ENCODE results near the gene OXER1. TPM values are rescaled to one million over a fixed set of nuclear protein-coding genes. Genes with fewer than 3 reads are reported as not detected.

OXER1 gene
- polyA plus RNA-seq, 4 donors: 6.4 to 40.3 (median 12.6) TPM

DNA sequence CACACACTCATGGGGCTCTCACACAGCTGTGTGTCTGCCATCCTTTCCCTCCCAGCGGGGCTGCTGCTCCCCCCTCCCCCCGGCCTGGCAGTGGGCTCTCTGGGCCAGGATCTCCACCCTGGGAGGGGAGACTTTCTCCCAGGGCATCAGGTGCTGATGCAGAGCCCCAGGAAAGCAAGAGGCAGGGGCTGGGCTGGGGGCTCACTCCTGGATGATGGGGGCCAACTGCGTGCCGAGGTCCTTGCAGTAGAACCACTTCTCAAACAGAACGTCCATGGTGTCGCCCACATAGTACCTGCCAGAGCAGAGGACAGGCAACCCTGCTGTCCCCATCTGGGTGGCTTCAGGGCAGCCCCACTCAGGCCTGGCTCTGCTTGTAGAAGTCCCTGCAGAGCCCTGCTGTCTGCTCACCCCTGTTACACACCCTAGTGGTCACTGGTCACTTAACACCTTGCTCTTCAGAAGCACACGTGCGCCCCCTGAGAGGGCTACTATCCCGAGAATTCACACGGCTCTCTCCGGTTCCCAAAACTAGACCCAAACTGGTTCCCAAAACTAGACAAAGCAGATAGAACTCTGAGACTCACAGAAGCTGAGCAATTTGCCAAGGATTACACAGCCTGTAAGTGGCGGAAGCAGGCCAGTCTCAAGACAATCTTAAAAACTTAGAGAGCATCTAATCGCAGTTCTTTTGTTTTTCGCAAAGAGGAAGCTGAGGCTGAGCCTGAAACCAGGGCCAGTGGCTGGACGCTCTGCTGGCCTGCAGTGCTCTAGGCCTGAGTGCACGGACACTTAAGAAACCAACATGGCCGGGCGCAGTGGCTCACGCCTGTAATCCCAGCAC lies 6.6 kb upstream of the OXER1 start:
- H3K4me1 ChIP-seq (ENCODE audit: control insufficient read depth in 3 of 3, insufficient read depth in 2 of 3, low read depth in 1 of 3, low read length in 2 of 3): no peaks in the 10 kb centered on the region
- DNase-seq: peak in 1 of 2 donors; percentile 20
- no peaks in the 10 kb centered on the region for H3K27me3 ChIP-seq (ENCODE audit: control insufficient read depth in 3 of 3, insufficient read depth in 3 of 3, low read length in 3 of 3)
- FAIRE-seq: no peak
- H3K27ac ChIP-seq (ENCODE audit: low read depth in 1 of 3, low read length in 2 of 3): no peak overlapping the region
- no peaks in the 10 kb centered on the region for H3K9me3 ChIP-seq (ENCODE audit: control insufficient read depth in 2 of 2, insufficient read depth in 1 of 2, low read depth in 1 of 2, low read length in 1 of 2)
- peaks cover 0 to 43% (median 2%) of the 10 kb centered on the region in 3 donors for H3K36me3 ChIP-seq (ENCODE audit: control insufficient read depth in 3 of 3, insufficient read depth in 2 of 3, low read depth in 1 of 3, low read length in 3 of 3)
- 82 to 89% (median 83%) methylated on average over 19 of the region's 19 CpGs for WGBS, 3 donors
- no peak overlapping the region for H3K4me3 ChIP-seq (ENCODE audit: low read depth in 1 of 3, low read length in 3 of 3)

DNA sequence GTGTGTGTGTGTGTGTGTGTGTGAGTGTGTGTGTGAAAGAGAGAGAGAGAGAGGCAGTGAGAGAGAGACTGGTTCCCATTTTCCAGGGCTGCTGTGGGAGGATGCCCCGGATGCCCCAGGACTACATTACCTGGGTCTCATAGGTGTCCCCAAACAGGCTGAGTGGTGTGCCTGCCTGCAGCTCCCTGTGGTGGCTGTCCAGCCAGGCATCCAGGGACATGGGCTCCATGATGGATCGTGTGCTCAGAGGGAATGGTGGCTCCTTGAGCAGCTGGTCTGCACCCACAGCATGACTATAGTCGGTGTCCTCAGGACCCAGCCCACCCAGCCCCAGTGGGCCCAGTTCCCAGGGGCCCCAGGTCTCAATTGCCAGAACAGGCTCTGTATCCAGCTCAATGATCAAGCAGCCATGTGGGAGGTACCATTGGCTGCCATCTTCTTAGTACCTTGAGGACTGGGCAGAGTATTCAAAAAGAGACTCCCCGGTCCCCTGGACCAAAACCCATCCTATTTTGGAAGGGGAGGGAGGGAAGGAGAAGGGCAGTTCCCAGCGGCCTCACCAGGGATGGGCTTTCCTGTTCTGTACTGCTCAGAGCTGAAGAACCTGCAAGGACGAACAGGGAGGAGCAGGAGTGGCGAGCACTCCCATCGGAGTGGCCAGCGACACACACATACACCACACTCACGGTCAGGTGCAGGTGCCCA lies 5.8 kb upstream of the OXER1 start:
- FAIRE-seq (no peak), DNase-seq (no peak)
- Histone ChIP-seq H3K36me3 (ENCODE audit: control insufficient read depth in 3 of 3, insufficient read depth in 2 of 3, low read depth in 1 of 3, low read length in 3 of 3) (peaks cover 0 to 44% (median 2%) of the 10 kb centered on the region in 3 donors), H3K4me1 (ENCODE audit: control insufficient read depth in 3 of 3, insufficient read depth in 2 of 3, low read depth in 1 of 3, low read length in 2 of 3) (no peaks in the 10 kb centered on the region), H3K4me3 (ENCODE audit: low read depth in 1 of 3, low read length in 3 of 3) (no peak overlapping the region), H3K27me3 (ENCODE audit: control insufficient read depth in 3 of 3, insufficient read depth in 3 of 3, low read length in 3 of 3) (no peaks in the 10 kb centered on the region), H3K27ac (ENCODE audit: low read depth in 1 of 3, low read length in 2 of 3) (no peak overlapping the region), H3K9me3 (ENCODE audit: control insufficient read depth in 2 of 2, insufficient read depth in 1 of 2, low read depth in 1 of 2, low read length in 1 of 2) (no peaks in the 10 kb centered on the region)
- 95 to 96% (median 95%) methylated on average over 10 of the region's 10 CpGs for WGBS, 3 donors

DNA sequence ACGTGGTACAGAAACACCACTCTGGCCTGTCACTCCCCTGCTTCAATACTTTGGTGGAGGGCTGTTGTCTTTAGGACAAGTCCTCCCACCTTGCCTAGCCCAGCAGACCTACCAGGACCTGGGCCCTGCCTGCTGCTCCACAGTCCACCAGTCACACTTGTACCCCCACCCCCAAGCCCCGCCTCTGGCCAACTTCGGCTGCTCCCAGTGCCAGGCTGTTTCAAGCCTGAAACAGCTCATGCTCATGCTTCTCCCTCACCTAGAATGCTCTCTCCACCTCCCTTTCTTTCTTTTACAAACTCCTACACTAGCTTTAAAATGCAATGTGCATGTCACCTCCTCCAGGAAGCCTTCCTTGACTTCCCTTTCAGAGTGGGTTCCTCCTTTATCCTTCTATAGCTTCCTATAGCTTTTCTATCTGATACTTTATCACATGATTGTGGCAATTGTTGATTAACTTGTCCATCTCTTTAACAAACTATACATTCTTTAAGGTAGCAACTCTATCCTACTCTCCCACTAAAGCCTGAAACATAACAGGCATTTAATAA lies 4.8 kb upstream of the OXER1 start:
- no peak overlapping the region for H3K4me3 ChIP-seq (ENCODE audit: low read depth in 1 of 3, low read length in 3 of 3)
- H3K4me1 ChIP-seq (ENCODE audit: control insufficient read depth in 3 of 3, insufficient read depth in 2 of 3, low read depth in 1 of 3, low read length in 2 of 3): no peaks in the 10 kb centered on the region
- H3K27me3 ChIP-seq (ENCODE audit: control insufficient read depth in 3 of 3, insufficient read depth in 3 of 3, low read length in 3 of 3): no peaks in the 10 kb centered on the region
- FAIRE-seq (no peak), DNase-seq (no peak)
- WGBS, 3 donors: 60 to 63% (median 62%) methylated on average over 3 of the region's 3 CpGs
- H3K36me3 ChIP-seq (ENCODE audit: control insufficient read depth in 3 of 3, insufficient read depth in 2 of 3, low read depth in 1 of 3, low read length in 3 of 3): peaks cover 0 to 51% (median 2%) of the 10 kb centered on the region in 3 donors
- H3K9me3 ChIP-seq (ENCODE audit: control insufficient read depth in 2 of 2, insufficient read depth in 1 of 2, low read depth in 1 of 2, low read length in 1 of 2): no peaks in the 10 kb centered on the region
- H3K27ac ChIP-seq (ENCODE audit: low read depth in 1 of 3, low read length in 2 of 3): no peak overlapping the region

DNA sequence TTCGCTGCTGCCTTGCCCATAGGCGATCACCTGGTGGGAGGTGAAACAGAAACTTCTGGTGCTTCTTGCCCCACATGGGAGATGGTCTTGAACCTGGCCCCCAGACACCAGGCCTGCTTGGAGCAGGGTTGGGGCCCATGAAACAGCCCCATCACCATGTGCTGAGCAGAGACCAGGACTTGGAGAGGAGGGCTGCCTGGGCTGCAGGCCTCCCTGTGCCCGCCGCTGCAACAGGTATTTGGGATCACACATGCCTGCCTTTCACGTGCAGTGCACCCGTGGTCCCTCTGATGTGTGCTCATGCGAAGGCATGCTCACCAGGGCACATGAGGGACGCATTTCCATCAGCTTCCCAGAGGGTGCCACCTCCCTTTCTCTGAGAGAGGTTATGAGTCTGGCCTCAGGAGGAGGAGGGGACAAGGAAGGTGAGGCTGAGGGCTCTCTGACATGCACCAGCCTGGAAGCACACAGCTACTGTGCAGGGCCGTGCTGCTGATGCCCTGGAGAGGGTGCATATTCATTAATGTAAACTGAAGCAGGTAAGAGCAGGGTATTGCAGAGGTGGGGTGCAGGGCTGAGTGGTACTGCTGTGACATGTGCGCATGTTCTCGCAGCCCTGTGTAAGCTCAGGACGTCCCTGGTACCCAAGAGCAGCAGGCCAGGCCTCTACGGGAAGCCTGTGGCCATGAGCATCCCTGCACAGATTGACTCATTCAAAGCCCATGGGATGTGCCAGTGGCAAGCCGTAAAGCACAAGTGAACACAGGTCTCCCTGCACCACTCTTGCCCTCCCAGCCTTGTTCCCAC lies 4.2 kb upstream of the OXER1 start:
- 84 to 87% (median 86%) methylated on average over 14 of the region's 14 CpGs for WGBS, 3 donors
- Histone ChIP-seq H3K4me1 (ENCODE audit: control insufficient read depth in 3 of 3, insufficient read depth in 2 of 3, low read depth in 1 of 3, low read length in 2 of 3) (no peaks in the 10 kb centered on the region), H3K4me3 (ENCODE audit: low read depth in 1 of 3, low read length in 3 of 3) (no peak overlapping the region), H3K36me3 (ENCODE audit: control insufficient read depth in 3 of 3, insufficient read depth in 2 of 3, low read depth in 1 of 3, low read length in 3 of 3) (peaks cover 0 to 52% (median 2%) of the 10 kb centered on the region in 3 donors), H3K9me3 (ENCODE audit: control insufficient read depth in 2 of 2, insufficient read depth in 1 of 2, low read depth in 1 of 2, low read length in 1 of 2) (no peaks in the 10 kb centered on the region), H3K27ac (ENCODE audit: low read depth in 1 of 3, low read length in 2 of 3) (no peak overlapping the region), H3K27me3 (ENCODE audit: control insufficient read depth in 3 of 3, insufficient read depth in 3 of 3, low read length in 3 of 3) (no peaks in the 10 kb centered on the region)
- FAIRE-seq: no peak
- no peak for DNase-seq

- WGBS, 3 donors: 85 to 88% (median 86%) methylated on average over 14 to 16 of the region's 16 CpGs
- Histone ChIP-seq H3K27ac (ENCODE audit: low read depth in 1 of 3, low read length in 2 of 3) (no peak overlapping the region), H3K36me3 (ENCODE audit: control insufficient read depth in 3 of 3, insufficient read depth in 2 of 3, low read depth in 1 of 3, low read length in 3 of 3) (peaks cover 0 to 58% (median 2%) of the 10 kb centered on the region in 3 donors)
Observed at GRCh38 chr2:42767080-42767898, 3.4 kb upstream of the OXER1 start.

GRCh38 chr2:42765686-42766085 lies 1.8 kb upstream of the OXER1 start:
- Histone ChIP-seq H3K4me3 (ENCODE audit: low read depth in 1 of 3, low read length in 3 of 3) (no peak overlapping the region), H3K27ac (ENCODE audit: low read depth in 1 of 3, low read length in 2 of 3) (no peak overlapping the region), H3K36me3 (ENCODE audit: control insufficient read depth in 3 of 3, insufficient read depth in 2 of 3, low read depth in 1 of 3, low read length in 3 of 3) (peaks cover 0 to 58% (median 2%) of the 10 kb centered on the region in 3 donors), H3K27me3 (ENCODE audit: control insufficient read depth in 3 of 3, insufficient read depth in 3 of 3, low read length in 3 of 3) (no peaks in the 10 kb centered on the region), H3K9me3 (ENCODE audit: control insufficient read depth in 2 of 2, insufficient read depth in 1 of 2, low read depth in 1 of 2, low read length in 1 of 2) (no peaks in the 10 kb centered on the region), H3K4me1 (ENCODE audit: control insufficient read depth in 3 of 3, insufficient read depth in 2 of 3, low read depth in 1 of 3, low read length in 2 of 3) (no peaks in the 10 kb centered on the region)
- FAIRE-seq: no peak
- no peak for DNase-seq
- 96 to 98% (median 96%) methylated on average over 9 of the region's 9 CpGs for WGBS, 3 donors

More at GRCh38 chr2:42767080-42767898, 3.4 kb upstream of the OXER1 start:
- no peak for DNase-seq
- Histone ChIP-seq H3K4me3 (ENCODE audit: low read depth in 1 of 3, low read length in 3 of 3) (no peak overlapping the region), H3K27me3 (ENCODE audit: control insufficient read depth in 3 of 3, insufficient read depth in 3 of 3, low read length in 3 of 3) (no peaks in the 10 kb centered on the region), H3K4me1 (ENCODE audit: control insufficient read depth in 3 of 3, insufficient read depth in 2 of 3, low read depth in 1 of 3, low read length in 2 of 3) (no peaks in the 10 kb centered on the region), H3K9me3 (ENCODE audit: control insufficient read depth in 2 of 2, insufficient read depth in 1 of 2, low read depth in 1 of 2, low read length in 1 of 2) (no peaks in the 10 kb centered on the region)
- no peak for FAIRE-seq

DNA sequence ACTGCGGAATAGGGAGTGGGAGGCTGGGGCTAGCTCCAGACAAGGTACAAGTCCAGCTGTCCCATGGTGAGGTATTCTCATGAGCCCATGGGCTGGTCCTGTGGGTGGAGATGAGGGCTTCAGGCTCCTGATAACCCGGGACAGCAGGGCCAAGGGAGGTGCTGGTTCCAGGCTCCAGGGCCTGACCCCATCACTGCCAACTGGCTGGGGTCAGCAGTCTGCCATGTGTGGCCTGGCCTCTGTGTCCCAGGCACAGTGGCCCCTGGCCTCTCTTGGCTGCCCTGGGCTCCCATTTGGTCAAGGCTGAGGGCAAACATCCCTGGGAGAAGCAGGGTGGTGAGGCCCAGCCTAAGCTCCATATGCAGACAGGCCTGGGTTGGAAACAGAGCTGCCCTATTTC lies 966 bp upstream of the OXER1 start:
- H3K36me3 ChIP-seq (ENCODE audit: control insufficient read depth in 3 of 3, insufficient read depth in 2 of 3, low read depth in 1 of 3, low read length in 3 of 3): peaks cover 0 to 54% (median 2%) of the 10 kb centered on the region in 3 donors
- FAIRE-seq (no peak), DNase-seq (no peak)
- 74 to 90% (median 89%) methylated on average over 2 of the region's 2 CpGs for WGBS, 3 donors
- H3K9me3 ChIP-seq (ENCODE audit: control insufficient read depth in 2 of 2, insufficient read depth in 1 of 2, low read depth in 1 of 2, low read length in 1 of 2): no peaks in the 10 kb centered on the region
- H3K4me3 ChIP-seq (ENCODE audit: low read depth in 1 of 3, low read length in 3 of 3): no peak overlapping the region
- H3K27me3 ChIP-seq (ENCODE audit: control insufficient read depth in 3 of 3, insufficient read depth in 3 of 3, low read length in 3 of 3): no peaks in the 10 kb centered on the region
- no peaks in the 10 kb centered on the region for H3K4me1 ChIP-seq (ENCODE audit: control insufficient read depth in 3 of 3, insufficient read depth in 2 of 3, low read depth in 1 of 3, low read length in 2 of 3)
- H3K27ac ChIP-seq (ENCODE audit: low read depth in 1 of 3, low read length in 2 of 3): no peak overlapping the region

All from small intestine (tissue), 7 donors.